ENCODE measurements around the gene C2CD2.
"Not testable (repeated sequence)": the region's sequence is repeated elsewhere in the genome, so short reads cannot be mapped to it uniquely, and the experiment has no call there.

Gene C2CD2

DNA sequence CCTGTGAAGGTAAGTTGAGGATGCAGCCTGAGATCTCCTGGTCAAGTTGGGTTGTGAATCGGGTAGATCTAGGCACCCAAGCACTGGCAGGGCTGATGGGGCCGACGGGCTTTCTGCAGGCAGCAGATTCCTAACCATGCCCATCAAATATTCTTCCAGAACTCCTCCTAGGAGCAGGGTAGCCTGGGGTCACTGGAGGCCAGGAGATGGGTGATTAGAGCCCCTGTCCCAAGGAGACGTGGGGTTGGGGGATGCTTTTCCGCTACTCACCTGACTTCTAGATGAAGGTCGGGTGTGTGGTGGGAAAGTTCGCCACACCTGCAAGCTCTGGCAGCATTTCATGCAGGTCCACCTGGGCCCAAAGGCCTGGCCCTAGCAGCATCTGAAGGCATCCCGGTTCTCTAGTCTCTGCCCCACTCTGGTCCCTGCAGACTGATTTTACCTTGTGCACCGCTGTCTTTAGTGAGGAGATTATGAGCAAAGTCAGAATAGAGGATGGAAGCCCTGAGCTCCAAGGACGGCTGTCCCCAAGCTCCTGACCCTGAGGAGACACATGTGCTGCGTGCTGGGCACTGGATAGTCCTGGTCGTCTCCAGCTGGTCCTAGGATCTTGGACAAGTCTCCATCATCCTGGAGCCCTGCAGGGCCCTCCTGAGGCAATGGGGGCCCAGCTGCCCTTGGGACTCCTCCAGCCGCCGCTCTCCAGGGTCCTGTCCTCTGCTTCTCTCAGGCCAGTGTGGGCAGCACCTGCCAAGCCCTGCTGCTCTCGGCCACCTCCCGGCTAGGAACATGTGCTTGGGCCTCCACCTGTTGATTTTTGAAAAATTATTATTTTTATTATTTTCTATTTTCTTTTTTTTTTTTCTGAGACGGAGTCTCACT is 21.8 kb upstream of the C2CD2 start:
- DNase-seq (ENCODE audit: low read depth, low spot score): no peak

DNA sequence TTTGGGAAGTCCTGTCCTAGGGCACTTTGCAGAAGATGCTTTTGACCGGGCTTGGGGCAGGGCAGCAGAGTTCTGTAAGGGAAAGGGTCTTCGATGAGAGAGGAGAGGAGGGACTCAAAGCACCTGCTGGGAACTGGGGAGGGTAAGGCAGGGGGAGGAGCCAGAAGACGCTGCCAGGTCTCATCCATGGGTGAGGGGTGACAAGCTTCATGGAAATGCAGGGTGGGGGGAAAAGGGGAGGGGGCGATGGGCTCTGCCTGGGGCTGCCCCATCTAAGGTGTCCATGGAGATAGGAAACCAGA is 20.9 kb upstream of the C2CD2 start:
- no peak for DNase-seq (ENCODE audit: low read depth, low spot score)

DNA sequence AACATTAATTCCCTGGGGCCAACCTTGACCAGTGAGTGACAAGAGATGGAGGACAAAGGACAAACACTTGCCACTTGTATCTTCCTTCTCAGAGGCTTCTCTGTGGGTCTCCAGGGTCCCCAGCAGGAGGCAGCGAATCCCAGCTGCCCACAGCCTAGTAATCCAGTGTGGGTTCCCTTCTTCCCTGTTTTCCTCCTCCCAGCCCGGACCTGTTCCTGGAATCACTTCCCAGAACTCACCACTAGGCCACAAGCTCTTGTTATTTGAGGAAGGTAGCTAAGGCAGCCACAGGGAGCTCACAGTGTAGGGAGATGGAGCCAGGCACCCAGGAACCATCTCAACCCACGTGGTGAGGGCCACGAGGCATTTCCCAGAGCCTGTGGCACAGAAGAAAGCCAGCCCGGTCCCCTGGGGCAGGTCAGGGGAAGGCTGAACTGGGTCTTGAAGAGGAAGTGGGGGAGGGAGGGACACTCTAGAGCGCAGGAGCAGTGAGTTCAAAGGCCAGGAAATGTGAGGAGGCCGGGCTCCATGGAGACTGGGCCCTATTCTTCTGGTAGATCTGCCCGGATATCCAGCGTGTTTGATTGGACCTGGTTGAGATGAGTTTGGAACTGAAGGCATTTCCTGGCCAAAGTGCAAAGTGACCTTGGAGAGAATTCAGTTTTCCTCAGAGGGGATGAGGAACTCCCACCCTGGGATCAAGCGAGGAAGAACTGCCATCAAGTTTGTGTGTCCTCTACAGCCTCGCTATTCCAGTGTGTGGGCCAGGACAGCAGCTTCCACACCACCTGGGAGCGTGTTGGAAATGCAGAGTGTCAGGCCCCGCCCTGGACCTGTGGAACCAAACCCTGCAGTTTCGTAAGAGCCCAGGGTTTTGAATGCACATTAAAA is 20.3 kb upstream of the C2CD2 start:
- DNase-seq (ENCODE audit: low read depth, low spot score): no peak

GRCh38 chr21:41973427-41973831 is 19.6 kb upstream of the C2CD2 start:
- DNase-seq (ENCODE audit: low read depth, low spot score): no peak

- no peak for DNase-seq (ENCODE audit: low read depth, low spot score)
Observed at GRCh38 chr21:41972511-41973205, 18.8 kb upstream of the C2CD2 start.

GRCh38 chr21:41971891-41972290 is 18.1 kb upstream of the C2CD2 start:
- DNase-seq (ENCODE audit: low read depth, low spot score): no peak

GRCh38 chr21:41970751-41971653 is 17.2 kb upstream of the C2CD2 start:
- no peak for DNase-seq (ENCODE audit: low read depth, low spot score)

GRCh38 chr21:41970106-41970391 is 16.2 kb upstream of the C2CD2 start:
- DNase-seq (ENCODE audit: low read depth, low spot score): no peak

- no peak for DNase-seq (ENCODE audit: low read depth, low spot score)
Observed at GRCh38 chr21:41967708-41968107, 13.9 kb upstream of the C2CD2 start.

DNA sequence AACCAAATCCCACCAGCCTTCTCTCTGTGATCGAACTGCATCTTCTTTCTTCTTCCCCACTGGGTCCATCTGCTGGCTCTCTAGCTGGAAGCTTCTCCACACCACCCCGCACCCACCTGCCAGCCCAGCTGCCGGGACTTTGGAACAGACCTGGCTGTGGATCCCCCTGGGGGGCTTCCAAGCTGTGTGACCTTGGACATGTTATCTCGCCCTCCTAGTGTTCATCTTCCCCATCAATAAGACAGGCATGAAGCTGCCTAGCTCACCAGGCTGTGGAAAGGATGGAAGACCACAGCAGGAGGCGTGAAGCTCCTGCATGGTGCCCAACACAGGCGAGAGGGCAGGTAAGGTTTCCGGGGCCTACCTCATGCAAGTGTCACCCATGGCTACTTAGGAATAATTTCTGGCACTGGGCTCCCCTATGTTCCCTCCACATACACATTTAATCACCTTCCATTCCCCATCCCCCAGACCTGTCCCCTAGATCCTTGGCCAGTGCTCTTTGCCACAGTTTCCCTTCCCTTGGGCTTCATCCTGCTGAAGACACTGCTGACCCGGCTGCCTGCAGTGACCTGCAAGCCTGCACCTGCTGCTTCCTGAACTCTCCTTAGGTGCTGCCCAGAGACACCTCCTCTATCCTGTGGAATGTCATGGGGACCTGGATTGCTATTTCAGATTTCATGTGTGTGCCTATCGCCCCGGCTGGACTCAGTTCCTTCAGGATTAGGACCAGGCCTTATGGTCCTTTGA is 13.2 kb upstream of the C2CD2 start:
- DNase-seq (ENCODE audit: low read depth, low spot score): no peak

- DNase-seq (ENCODE audit: low read depth, low spot score): no peak
Observed at GRCh38 chr21:41966041-41966833, 12.4 kb upstream of the C2CD2 start.

DNA sequence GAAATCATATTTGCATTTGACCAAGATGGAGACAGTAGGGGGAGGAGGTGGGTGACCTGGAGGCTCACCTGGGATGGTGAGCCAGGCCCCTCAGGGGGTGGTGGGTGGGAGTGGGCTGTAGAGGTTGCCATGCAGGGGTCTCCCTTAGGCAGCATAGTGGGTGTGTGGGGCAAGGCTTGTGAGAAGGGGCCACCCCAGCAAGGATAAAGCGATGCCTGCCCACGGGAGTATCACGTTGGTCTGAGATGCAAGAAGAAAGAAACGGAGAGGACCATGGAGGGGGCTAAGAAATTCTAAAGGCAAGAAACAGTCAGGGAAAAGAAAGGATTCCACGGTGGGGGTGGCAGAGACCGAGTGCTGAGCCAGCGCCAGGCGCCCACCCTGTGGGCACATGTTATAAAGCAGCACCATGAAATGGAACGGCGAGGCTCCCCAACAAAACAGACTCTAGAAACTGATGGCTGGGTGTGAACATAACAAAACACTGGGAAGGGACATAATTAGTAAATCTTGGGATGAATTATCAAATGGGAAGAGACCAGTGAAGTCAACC is 11.7 kb upstream of the C2CD2 start:
- no peak for DNase-seq (ENCODE audit: low read depth, low spot score)

GRCh38 chr21:41965045-41965444 is 11.2 kb upstream of the C2CD2 start:
- DNase-seq (ENCODE audit: low read depth, low spot score): no peak

DNA sequence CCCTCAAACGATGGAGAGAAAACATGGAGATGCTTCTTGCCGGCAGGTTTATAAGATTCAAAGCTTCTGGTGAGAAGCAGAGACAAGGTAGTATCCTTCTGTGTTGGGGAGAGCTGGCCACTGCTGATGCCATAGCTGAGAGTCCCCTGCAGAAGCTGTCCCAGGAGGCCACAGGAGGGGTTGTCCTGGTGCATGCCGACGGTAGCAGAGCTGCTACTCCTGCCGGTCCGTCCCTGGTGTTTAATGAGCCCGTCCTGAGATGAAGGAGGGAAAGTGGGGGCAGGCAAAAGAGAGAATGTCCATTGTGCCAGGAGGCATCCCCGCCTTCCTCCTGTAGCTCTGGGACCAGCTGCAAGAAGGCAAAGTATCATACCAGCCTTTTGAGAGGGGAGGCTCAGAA is 10.4 kb upstream of the C2CD2 start:
- DNase-seq (ENCODE audit: low read depth, low spot score): no peak

- no peak for DNase-seq (ENCODE audit: low read depth, low spot score)
Observed at GRCh38 chr21:41962425-41962966, 8.7 kb upstream of the C2CD2 start.

- DNase-seq (ENCODE audit: low read depth, low spot score): no peak
Observed at GRCh38 chr21:41961753-41962152, 7.9 kb upstream of the C2CD2 start.

GRCh38 chr21:41961282-41961701 is 7.5 kb upstream of the C2CD2 start:
- no peak for DNase-seq (ENCODE audit: low read depth, low spot score)

GRCh38 chr21:41960386-41960785 is 6.6 kb upstream of the C2CD2 start:
- no peak for DNase-seq (ENCODE audit: low read depth, low spot score)

DNA sequence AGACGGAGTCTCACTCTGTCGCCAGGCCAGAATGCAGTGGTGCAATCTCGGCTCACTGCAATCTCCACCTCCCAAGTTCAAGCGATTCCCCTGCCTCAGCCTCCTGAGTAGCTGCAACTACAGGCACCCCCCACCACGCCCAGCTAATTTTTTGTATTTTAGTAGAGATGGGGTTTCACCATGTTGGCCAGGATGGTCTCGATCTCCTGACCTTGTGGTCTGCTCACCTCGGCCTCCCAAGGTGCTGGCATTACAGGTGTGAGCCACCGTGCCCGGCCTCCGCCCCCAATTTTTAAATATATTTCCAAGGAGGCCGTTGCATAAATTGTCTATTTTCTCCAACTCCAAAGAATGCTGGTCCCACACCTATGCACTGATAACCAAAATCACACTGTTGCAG is 5.9 kb upstream of the C2CD2 start:
- not testable (repeated sequence) for DNase-seq (ENCODE audit: low read depth, low spot score)

All from activated naive CD8-positive, alpha-beta T cell treated with anti-CD3 and anti-CD28 coated beads, Interleukin-2, amount 50 U/mL, for 16 hours (primary cell).